HG03159 (cell line): ENCODE data around the gene HS3ST6.
"Not testable (repeated sequence)": the region's sequence is repeated elsewhere in the genome, so short reads cannot be mapped to it uniquely, and the experiment has no call there.

Experiments used
- ATAC-seq: cut with Tn5 transposase; IDR thresholded peaks from one replicate; pipeline ENCODE4 v1.9.1; 2021; ENCODE audit warnings: mild to moderate bottlenecking, moderate library complexity; ENCODE audit not compliant: unreplicated experiment

HS3ST6 gene

DNA sequence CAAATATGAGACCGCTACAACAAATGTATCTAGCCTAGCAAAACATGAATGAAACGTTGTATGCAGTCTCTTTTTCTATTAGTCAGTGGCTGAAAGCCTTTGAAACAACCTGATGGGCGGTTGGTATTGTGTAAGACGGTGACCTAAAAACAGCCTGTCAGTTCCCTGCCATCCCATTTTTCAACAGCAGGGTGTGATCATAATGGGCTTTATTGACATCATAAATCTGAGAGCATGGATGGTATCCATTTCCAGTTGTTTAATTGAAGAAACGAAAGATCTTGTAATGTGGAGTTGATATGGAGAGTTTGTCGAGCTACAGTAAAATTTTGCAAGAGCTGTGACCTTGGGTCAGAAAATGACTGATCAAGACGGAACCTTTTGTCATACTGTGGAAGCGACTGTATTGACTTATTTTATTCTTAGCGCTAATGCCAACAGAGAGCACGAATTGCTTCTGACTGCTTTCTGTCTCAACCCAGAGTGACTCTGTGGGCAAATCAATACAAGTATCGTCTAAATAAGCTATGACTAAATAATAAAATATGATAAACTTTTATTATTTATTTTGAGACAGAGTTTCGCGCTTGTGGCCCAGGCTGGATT is 34.0 kb downstream of the HS3ST6 start:
- no peak for ATAC-seq

DNA sequence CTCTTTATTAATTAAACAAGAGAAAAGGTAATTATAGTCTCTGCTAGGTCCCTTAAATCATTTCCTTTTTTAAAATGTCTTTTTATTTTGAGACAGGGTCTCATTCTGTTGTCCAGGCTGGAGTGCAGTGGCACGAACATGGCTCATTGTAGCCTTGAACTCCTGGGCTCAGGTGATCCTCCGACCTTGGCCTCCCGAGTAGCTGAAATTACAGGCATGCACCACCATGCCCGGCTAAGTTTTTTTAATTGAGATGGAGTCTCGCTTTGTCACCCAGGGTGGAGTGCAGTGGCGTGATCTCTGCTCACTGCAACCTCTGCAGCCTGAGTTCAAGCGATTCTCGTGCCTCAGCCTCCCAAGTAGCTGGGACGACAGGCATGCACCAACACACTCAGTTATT is 37.0 kb downstream of the HS3ST6 start:
- ATAC-seq: not testable (repeated sequence)

GRCh38 chr16:1879477-1879876 is 38.7 kb downstream of the HS3ST6 start:
- ATAC-seq: no peak

GRCh38 chr16:1878256-1878655 is 40.0 kb downstream of the HS3ST6 start:
- no peak for ATAC-seq

DNA sequence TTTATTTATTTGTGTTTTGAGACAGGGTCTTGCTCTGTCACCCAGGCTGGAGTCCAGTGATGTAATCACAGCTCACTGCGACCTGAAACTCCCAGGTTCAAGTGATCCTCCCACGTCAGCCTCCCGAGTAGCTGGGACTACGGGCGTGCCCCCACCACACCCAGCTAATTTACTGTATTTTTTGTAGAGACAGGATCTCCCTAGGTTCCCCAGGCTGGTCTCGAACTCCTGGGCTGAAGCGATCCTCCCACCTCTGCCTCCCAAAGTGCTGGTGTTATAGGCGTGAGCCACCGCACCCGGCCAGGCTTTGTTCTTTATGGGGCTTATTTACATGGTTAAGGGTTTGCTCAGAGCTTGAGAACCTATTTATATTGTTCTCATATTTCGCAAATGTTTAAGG is 40.4 kb downstream of the HS3ST6 start:
- ATAC-seq: no peak

DNA sequence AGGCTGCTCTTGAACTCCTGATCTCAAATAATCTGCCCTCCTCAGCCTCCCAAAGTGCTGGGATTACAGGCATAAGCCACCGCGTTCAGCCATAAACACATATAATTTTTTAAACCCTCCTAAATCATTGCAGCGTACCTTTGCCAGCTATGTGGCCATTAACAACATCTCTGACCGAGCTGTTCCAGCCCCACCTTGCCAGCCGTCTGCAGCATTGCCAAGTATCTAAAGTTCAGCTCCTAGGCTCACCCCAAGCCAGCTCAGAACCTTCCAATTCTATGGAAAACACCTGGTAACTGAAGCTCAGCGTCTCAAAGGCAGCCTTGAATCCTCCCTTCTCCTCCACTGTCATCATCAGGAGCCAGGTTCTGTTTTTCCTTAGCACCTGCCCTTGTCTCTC is 41.1 kb downstream of the HS3ST6 start:
- ATAC-seq: no peak

DNA sequence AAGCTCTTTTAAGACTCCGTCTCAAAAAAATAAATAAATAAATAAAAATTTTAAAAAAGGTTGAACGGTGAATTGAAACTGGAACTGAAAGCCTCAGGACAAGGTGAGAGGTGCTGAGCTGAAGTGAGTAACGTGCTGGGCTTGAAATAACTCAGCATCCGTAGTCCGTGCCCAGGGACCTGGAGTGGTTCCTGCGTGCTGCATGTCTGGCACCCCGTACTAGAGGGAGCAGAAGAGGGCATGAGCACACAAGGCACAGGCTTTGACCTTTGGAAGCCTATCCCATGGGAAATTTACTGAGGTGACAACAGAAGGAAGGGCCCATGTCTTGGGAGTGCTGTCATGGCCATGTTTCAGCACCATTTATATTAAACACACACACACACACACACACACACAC is 41.7 kb downstream of the HS3ST6 start:
- no peak for ATAC-seq

- ATAC-seq: not testable (repeated sequence)
These were observed 42.1 kb downstream of the HS3ST6 start for GRCh38 chr16:1876066-1876465.

DNA sequence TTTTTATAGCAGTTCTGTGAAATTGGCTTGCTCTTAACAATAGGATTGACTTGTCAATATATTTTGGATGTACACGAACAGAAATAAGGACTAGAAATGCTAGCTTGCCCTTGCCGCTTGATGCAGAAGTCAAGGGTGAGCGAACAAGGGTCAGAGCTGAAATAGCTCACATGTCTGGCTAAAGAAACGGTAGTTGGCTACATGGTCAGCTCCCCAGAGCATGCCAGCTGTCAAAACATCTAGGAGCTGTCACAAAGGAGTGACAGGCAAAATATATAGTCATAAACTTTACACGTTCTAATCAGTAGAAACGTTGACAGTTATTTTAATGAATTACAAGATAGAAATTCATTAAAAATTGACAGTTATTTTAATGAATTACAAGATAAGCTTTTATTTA is 43.4 kb downstream of the HS3ST6 start:
- ATAC-seq: no peak

- ATAC-seq: no peak
These were observed 46.1 kb downstream of the HS3ST6 start, which contains the start of gene MEIOB for GRCh38 chr16:1871974-1872635. TSS of gene MEIOB (minus strand) at chr16:1872164. CDS start at chr16:1868175, 3,989 bp downstream.

DNA sequence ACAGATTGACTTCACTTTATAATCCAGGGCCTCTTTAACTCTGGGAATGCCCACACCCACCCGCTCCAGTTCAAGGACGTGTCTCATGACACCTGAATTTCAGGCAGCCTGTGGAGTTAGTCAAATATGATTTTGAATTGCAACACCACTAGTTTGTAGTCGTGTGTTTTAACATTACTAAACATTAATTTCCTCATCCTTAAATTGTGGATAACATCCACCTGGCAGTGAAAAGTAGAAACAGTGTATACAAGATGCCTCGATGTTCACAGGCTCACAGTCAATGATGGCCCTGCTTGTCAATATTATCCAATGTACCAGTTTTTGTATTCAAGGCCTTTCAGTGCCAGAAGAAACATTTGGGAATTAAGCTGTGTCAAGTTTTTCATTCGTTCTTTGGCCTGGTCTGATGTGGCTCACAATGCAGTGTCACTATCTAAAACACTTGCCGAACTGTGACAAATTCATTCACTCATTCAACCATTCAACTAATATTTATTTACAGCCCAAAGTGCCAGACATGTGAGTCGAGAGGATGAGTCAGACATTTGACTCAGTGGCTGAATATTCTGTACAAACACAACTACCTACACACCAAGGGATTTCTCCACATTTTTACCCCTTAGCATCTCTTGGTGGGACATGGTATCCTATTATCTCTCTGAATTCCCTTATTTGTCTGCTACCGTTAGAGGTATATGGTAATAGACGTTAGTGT is 47.7 kb downstream of the HS3ST6 start:
- no peak for ATAC-seq

DNA sequence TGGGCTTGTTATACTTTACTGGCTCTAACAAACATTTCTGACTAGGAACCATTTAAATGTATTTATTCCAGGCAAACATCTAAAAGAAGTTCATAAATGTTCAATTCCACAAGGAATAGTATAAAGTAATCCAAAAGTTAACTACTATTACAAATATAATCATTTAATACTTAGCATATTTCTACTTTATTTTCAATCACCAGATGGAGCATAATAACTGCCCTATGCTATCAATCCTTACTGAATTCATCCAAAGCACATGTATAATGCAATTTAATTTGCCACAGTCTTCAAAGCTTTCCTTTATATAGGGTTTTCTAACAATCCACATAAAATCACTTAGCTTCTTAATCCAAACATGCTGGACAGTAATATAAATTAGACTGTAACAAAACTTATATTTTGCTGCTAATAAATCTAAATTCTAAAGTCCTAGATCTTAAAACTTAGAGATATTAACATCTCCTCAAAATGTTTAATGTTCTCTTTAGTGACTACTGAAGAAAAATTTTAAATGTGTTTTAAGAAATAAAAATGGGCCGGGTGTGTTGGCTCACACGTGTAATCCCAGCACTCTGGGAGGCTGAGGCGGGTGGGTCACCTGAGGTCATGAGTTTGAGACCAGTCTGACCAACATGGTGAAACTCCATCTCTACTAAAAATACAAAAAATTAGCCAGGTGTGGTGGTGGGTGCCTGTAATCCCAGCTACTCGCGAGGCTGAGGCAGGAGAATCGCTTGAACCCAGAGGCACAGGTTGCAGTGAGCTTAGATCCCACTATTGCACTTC is 52.1 kb downstream of the HS3ST6 start:
- ATAC-seq: no peak

GRCh38 chr16:1863681-1864460 is 54.3 kb downstream of the HS3ST6 start:
- ATAC-seq: no peak

DNA sequence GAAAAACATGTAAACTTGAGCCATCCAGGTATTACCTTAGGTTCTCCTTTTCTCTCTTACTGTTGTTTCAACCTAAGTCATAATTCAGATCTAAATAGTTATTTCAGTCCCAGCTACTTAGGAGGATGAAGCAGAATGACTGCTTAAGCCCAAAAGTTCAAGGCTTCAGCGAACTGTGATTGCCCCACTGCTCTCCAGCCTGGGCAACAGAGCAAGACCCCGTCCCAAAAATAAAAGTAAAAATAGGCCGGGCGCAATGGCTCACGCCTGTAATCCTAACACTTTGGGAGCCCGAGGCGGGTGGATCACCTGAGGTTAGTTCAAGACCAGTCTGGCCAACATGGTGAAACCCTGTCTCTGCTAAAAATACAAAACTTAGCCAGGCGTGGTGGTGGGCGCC is 55.8 kb downstream of the HS3ST6 start:
- ATAC-seq: no peak

DNA sequence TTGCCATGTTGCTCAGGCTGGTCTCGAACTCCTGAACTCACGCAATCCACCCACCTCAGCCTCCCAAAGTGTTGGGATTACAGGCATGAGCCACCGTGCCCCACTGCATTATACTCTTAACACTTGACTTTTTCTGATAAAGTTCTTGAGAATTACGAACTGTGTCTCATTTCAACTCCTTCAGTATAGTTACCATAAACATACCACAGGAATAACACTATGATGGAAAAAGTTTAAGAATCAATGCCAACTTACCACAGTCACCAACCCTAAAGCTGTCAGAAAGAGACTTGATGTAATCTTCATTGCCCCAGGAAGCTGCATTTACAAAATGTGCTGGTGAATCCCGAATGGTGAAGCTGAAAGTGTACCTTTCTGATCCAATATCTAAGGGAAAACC is 56.5 kb downstream of the HS3ST6 start:
- ATAC-seq: no peak
